Measurements from ENCODE around the gene KDM8. TPM values are rescaled to one million over a fixed set of nuclear protein-coding genes. Genes with fewer than 3 reads are reported as not detected.

KDM8 gene
- total and polyA plus RNA-seq, 3 donors from 2014 or later = 5.7 to 14.7 (median 8.3) TPM

DNA sequence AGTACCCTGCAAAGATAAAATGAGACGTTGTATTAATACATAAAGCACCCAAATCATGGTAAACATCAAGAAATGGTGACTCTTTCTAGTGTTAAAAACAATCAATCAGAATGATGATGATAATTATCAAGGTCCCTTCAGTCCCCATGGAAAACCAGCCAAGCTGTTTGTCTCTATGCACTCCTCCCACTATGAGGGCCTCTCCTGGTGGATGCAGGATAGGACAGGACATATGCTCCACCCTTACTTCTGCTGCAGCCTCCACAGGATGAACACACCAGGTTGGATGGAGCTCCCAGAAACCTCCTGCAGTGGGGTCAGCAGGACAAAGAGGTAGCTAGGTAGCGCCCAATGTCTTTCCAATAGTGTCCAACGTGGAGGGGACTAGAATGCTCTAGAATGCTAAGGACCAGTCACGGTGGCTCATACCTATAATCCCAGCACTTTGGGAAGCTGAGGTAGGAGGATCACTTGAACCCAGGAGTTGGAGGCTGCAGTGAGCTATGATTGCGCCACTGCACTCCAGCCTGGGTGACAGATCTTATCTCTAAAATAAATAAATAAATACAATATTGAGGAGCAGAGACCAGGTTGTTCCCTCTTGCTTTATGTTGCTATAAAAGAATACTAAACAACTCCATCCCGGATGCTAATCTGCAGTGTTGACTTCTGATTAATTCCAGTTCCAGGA lies 9.9 kb upstream of the KDM8 start:
- TF ChIP-seq, protein P1, sequence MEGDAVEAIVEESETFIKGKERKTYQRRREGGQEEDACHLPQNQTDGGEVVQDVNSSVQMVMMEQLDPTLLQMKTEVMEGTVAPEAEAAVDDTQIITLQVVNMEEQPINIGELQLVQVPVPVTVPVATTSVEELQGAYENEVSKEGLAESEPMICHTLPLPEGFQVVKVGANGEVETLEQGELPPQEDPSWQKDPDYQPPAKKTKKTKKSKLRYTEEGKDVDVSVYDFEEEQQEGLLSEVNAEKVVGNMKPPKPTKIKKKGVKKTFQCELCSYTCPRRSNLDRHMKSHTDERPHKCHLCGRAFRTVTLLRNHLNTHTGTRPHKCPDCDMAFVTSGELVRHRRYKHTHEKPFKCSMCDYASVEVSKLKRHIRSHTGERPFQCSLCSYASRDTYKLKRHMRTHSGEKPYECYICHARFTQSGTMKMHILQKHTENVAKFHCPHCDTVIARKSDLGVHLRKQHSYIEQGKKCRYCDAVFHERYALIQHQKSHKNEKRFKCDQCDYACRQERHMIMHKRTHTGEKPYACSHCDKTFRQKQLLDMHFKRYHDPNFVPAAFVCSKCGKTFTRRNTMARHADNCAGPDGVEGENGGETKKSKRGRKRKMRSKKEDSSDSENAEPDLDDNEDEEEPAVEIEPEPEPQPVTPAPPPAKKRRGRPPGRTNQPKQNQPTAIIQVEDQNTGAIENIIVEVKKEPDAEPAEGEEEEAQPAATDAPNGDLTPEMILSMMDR (IDR thresholded peaks at IDR 0.05) = no peak
- TF ChIP-seq POLR2A (IDR thresholded peaks at IDR 0.05) = no peak
- Histone ChIP-seq H3K27me3 (no peaks in the 10 kb centered on the region), H3K9me3 (no peaks in the 10 kb centered on the region), H3K27ac (no peak overlapping the region), H3K4me1 (no peaks in the 10 kb centered on the region), H3K4me3 (no peak overlapping the region), H3K36me3 (ENCODE audit: low read depth, missing control alignments) (no peaks in the 10 kb centered on the region)
- WGBS, 2 donors = 90 to 92% methylated on average over 6 of the region's 6 CpGs
- intact Hi-C loops (cut with DNase I; ENCODE audit: low total_unique reads) = no loop called here
- DNase-seq = no peak

DNA sequence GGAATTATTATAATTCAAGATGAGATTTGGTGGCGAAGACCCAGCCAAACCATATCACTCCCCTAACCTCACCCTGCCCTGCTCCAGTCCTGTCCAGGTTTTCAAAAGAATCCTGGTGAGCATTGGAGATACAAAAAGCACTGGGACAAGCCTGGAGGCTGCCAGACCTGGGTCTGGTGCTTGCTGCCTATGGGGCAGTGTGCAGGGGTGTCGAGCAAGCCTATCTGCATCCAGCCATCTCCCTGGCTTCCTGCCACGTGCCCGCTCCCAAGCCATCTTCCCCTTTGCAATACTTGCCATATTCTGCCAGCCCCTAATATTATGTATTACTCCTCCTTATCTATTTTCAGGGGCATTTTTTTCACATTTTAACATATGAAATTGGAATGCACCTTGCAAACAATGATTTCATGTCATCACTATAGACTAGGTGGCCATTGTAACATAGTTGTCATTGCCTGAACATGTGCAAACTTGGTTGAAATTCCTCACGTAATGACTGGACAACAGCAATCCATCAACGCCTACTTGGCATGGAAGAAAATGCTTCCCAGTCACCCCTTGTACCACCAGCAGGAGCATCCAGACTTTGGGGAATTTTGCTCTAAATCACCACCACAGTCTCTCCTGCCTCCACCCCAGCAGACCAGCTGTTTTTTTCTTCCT lies 8.1 kb upstream of the KDM8 start:
- TF ChIP-seq, protein P1 (IDR thresholded peaks at IDR 0.05) = no peak
- no peak for TF ChIP-seq POLR2A (IDR thresholded peaks at IDR 0.05)
- Histone ChIP-seq H3K9me3 (no peaks in the 10 kb centered on the region), H3K36me3 (ENCODE audit: low read depth, missing control alignments) (no peaks in the 10 kb centered on the region), H3K4me3 (no peak overlapping the region), H3K27ac (no peak overlapping the region), H3K4me1 (no peaks in the 10 kb centered on the region), H3K27me3 (no peaks in the 10 kb centered on the region)
- 81 to 83% methylated on average over 6 of the region's 6 CpGs for WGBS, 2 donors
- DNase-seq = no peak
- intact Hi-C loops (cut with DNase I; ENCODE audit: low total_unique reads) = no loop called here

DNA sequence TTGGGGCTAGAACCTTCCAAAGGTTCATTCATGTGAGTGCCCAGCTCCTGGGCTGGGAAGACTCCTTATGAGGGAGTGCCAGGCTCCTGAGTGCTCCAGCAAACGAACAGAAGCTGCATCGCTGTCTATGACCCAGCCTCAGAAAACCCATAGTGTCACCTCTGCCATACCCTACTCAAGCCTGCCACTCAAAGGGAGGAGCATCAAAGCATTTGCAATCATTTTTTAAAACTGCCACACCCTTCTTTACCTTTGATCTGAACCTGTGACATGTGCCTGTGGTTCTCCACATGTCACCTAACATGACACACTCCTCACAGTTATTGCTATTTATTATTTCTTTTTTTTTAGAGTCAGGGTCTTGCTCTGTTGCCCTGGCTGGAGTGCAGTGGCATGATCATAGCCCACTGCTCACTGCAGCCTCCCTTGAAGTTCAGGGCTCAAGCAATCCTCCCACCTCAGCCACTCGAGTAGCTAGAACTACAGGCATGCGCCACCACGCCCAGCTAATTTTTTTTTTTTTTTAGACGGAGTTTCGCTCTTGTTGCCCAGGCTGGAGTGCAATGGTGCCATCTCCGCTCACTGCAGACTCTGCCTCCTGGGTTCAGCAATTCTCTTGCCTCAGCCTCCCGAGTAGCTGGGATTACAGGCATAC lies 7.3 kb upstream of the KDM8 start:
- Histone ChIP-seq H3K27ac (no peak overlapping the region), H3K27me3 (no peaks in the 10 kb centered on the region), H3K9me3 (no peaks in the 10 kb centered on the region), H3K36me3 (ENCODE audit: low read depth, missing control alignments) (no peaks in the 10 kb centered on the region), H3K4me3 (no peak overlapping the region), H3K4me1 (no peaks in the 10 kb centered on the region)
- intact Hi-C loops (cut with DNase I; ENCODE audit: low total_unique reads) = no loop called here
- DNase-seq = no peak
- TF ChIP-seq, protein P1 (IDR thresholded peaks at IDR 0.05) = no peak
- TF ChIP-seq POLR2A (IDR thresholded peaks at IDR 0.05) = no peak
- 90 to 91% methylated on average over 8 to 9 of the region's 9 CpGs for WGBS, 2 donors

DNA sequence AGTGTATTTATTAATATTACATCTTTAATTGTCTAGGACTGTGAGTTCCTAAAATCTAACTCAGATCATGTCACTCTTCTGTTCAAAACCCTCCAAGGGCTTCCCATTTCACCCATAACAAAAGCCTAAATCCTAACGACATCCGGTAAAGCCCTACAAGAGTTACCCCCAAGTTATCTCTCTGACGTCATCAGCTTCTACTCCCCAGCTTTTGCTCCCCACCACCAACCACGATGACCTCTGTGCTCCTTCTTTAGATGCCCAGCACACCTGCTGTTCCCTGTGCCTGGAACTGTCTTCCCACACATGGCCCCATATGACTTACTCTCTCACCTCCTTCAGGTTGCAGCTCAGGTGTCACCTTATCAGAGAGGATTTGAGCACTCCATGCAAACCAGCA lies 6.3 kb upstream of the KDM8 start:
- no peaks in the 10 kb centered on the region for H3K4me1 ChIP-seq
- no peak overlapping the region for H3K4me3 ChIP-seq
- WGBS, 2 donors = 69 to 76% methylated on average over 4 of the region's 4 CpGs
- TF ChIP-seq POLR2A (IDR thresholded peaks at IDR 0.05) = no peak
- TF ChIP-seq, protein P1 (IDR thresholded peaks at IDR 0.05) = no peak
- intact Hi-C loops (cut with DNase I; ENCODE audit: low total_unique reads) = no loop called here
- H3K36me3 ChIP-seq (ENCODE audit: low read depth, missing control alignments) = no peaks in the 10 kb centered on the region
- H3K9me3 ChIP-seq = no peaks in the 10 kb centered on the region
- no peak overlapping the region for H3K27ac ChIP-seq
- H3K27me3 ChIP-seq = no peaks in the 10 kb centered on the region
- no peak for DNase-seq
